NCI-H774 (cell line): Measurements from ENCODE around the gene PGLYRP1.

Experiments used
- DNase-seq: peaks from one replicate; lab custom pipeline; 2025; lab: John Stamatoyannopoulos, UW

Gene PGLYRP1, protein sequence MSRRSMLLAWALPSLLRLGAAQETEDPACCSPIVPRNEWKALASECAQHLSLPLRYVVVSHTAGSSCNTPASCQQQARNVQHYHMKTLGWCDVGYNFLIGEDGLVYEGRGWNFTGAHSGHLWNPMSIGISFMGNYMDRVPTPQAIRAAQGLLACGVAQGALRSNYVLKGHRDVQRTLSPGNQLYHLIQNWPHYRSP

DNA sequence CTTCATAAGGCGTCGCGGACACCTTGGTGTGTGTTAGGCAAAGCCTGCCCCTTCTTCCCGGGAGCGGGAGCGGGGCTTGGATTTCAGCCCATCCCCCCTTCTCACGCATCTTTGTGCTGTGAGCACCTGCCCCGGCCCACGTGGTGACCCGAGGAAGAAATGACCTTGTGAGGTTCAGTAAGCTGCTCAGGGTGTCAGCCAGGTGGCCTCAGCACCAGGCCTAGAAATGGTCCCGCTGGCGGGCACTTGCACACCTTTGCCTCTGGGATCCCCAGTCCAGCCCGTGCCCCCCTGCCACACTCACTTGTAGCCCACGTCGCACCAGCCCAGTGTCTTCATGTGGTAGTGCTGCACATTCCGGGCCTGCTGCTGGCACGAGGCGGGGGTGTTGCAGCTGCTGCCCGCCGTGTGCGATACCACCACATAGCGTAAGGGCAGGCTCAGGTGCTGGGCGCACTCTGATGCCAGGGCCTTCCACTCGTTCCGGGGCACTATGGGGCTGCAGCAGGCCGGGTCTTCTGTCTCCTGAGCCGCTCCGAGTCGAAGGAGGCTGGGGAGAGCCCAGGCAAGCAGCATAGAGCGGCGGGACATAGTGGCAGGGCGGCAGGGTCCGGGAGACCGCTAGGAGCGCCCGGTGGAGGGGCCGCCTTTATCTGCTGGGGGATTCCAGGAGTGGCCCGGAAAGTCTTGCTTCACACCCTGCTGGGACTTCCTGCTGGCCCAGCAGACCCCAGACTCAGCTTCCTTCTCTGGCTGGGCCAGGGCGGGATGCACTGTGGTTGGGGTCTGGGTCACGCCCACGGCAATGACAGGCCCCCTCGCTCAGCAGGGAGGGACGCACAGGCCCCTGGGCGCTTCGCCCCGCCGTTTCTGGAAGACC is at the start of gene PGLYRP1:
TSS of gene PGLYRP1 (minus strand) at position 623 of the 880 bp plus-strand sequence. CDS start at position 591, 32 bp downstream.
- no peak for DNase-seq

DNA sequence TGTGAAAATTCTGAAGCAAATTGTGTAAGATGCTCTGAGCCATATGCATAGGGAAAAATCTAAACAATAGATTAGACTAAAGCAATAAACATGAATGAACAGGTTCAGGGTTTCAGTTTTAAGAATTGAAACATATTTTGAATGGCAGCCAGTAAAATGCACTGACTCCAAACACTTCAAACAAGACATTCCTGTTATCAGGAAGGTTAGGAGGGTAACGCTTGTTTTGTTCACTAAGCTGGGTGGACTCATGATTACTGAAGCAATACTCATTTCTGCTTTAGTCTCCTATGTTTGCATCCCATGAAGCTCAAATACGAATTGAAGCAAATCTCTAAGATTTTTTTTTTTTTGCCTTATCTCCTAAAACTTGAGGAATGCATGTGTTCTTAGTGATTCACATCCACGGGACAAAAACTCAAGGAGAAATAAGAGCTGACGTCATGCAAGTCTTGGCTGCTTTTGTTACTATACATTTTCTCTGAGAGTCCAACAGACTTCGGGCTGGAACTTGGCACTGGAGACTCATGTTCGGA is 47.0 kb upstream of the PGLYRP1 start:
- DNase-seq, result no peak

DNA sequence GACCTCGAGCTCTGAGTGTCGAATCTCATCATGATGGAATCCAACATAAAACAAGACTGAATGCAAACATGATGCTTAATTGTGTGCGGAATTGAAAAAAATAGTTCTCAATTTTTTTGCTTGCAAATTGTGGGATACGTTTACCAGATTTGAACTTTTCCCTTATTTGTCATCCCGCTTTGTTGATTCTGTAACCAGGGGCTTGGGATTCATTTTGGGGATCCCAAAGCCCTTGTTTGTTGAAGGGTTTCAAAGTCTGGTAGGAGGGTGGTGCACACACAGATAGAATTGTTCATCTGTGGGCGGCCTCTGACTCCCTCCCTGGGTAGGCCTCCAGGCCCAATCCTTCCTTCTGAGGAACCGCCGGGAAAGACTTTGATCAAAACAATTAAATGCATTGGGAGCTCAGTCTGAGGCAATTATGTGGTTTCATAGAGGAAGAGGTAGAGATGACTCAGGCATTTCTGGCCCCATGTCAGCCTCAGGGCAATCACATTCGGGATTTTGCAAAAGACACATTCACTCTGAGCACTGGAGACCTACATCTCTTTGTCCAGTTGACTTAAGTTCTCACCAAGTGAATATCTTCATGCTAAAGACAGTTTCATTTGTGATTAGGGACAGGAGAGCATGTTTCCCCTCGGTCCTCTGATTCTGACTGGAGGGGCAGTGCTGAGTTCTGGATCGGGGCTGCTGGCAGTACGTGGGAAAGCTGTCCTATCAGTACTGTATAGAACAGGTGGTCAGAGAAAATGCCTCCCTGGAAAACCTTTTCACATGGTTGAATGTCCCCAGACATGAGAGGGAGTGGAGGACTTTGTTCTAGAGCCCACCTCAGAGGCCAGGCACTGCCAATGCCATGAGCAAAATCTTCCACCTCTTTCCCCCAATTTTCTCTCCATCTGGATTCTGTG is 45.7 kb upstream of the PGLYRP1 start:
- no peak for DNase-seq

DNA sequence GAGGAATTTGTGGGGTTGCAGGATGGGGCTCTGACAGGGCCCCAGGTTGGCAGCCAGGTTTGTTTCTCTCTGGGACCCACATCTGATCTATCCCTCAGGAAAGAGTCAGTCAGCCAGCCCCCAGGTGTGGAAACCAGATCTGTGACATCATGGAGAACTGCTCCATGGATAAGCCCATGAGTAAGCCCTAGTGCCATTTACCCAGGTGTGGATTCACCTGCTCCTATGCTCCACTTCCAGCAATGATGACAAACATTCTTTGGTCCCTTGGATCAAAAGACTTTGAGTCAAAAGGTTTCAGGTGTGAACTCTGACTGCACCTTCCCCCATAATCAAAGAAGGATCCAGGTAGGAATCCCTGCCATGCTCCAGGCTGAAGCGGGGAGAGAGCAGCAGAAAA is 44.8 kb upstream of the PGLYRP1 start:
- no peak for DNase-seq

DNA sequence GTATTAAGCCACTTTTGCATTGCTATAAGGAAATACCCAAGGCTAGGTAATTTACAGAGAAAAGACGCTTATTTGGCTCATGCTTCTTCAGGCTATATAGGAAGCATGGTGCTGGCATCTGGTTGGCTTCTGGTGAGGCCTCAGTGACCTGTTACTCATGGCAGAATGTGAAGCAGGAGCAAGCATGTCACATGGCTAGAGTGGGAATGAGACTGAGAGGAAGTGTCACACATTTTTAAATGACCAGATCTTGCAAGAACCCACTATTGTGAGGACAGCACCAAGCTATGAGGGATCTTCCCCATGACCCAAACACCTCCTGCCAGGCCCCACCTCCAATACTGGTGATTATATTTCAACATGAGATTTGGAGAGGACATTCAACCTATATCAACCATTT is 43.6 kb upstream of the PGLYRP1 start:
- DNase-seq, result no peak

DNA sequence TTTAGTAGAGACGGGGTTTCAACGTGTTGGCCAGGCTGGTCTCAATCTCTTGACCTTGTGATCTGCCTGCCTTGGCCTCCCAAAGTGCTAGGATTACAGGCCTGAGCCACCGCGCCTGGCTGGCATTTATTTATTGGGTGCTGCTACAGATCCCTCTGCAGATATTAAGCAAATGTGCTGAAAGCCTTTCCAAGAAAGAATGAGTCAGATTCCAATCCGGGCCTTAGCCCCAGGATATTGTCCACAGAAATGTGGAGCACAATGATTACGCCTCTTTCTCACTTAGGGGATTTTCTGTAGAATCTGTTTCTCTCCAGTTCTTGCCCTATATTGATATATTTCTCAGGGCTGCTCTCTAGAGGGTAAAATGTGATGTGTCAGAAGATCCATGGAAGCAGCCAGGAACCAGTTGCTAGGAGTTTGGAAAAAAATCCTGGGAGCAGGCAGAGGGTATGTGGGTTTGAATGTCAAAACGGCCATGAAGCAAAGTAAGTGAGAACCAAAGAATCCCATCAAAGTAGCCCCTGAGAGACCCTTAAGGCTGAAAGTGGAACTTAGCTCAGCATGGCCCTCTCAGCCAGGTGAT is 42.7 kb upstream of the PGLYRP1 start:
- no peak for DNase-seq

DNA sequence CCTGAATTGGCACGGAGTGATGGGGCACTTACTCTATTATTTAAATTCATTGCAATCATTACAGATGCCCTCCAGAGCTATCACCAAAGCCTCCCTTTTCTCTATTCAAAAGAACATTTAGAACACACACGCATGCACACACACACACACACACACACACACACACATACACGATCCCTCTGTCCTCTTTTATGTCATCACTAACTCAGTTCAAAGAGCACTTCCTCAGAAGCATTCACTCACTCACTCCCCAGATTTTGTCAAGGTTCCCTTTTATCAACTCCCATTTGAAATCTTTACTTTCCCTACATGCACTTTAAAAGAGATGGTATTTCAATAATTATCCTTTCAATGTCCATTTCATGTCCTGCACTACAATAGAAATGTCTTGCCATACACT is 40.3 kb upstream of the PGLYRP1 start:
- no peak for DNase-seq

DNA sequence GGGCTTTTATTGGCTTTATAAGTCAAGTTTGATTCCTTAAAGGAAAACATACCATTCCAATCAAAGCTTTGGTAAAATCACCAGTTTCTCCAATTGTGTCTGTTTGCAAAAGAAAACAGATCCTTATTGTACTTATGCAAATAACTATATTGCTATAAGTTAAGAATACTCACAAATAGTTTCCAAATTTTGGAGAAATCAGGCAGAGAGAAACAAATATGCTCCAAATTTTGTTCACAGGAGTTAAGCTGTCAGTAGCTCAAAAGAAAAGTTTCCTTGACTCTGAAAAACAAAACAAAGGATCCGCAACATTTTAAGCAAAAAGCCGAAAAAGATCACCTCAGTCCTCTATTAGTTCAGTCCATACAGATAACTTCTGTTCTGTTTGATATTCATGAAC is 37.2 kb upstream of the PGLYRP1 start:
- DNase-seq, result no peak

DNA sequence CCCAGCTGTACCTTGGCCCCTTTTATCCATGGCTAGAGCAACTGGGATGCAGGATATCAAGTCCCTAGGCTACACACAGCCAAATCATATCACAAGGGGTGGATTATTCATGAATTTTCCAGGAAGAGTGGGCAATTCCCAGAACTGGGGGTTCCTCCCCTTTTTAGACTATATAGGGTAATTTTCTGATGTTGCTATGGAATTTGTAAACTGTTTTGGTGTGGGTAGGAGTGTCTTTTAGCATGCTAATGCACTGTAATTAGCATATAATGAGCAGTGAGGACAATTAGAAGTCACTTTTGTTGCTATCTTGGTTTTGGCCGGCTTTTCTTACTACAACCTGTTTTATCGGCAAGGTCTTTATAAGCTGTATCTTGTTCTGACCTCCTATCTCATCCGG is 35.9 kb upstream of the PGLYRP1 start:
- DNase-seq, result no peak

DNA sequence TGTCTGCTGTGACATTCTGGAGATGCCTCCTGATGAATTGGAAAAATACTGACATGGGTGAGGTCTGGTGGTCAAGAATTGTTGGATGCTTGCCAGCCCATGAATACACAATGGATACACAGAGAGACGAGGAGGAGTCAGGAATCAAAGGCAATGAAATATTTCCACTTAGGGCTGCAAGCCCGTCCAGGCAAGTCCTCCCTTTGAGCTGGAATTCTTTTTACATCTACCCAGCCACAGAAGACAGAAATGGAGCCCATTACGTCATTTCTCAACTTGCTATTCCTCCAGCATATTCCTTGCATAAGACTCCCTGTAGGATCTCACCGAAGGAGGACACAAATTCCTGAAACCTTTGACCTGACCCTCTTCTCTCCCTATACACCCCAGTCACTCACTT is 33.7 kb upstream of the PGLYRP1 start:
- no peak for DNase-seq

DNA sequence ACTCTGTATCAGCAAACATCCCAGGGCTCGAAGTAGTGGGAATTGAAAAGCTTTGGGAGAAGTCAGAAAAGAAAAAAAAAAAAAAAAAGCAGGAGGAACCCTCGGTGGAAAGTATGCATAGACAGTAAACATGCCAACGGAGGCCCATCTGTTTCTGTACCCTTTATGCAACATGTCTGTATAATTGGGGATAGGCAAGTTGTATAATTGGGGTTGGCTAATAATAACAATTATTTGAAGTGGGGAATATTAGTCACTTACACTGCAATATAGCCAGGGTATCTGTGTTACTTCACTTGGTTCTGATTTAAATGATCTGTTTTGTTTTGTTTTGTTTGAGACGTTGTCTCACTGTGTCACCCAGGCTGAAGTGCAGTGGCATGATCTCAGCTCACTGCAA is 30.0 kb upstream of the PGLYRP1 start:
- no peak for DNase-seq

DNA sequence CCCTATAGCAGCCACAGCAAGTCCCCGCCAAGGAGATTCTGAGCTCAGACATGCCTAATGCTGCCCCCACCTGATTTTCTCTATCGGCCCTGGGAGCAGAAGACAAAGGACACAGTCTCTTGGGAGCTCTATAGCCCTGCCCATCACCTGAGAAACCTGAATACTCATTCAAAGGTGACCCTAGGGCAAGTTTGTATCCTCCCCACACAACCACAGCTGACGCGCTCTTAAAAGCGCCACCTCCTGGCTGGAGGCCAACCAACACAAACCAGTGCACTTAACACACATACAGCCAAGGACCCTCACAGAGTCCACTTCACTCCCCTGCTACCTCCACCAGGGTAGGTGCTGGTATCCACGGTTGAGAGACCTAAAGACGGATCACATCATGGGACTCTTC is 26.7 kb upstream of the PGLYRP1 start:
- no peak for DNase-seq

DNA sequence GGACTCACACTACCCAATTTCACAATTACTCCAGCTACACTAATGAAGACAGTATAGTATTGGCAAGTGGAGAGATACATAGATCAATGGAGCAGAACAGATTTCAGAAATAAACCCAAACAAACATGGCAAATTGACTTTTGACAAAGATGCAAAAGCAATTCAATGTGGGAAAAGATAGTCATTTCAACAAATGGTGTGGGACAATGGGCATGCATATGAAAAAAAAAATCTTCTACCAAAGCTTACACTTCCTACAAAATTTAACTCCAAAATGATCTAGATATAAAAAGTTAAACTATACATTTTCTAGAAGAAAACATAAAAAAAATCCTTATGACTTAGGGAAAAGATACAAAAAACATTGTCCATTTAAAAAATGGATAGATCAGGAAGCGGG is 20.7 kb upstream of the PGLYRP1 start:
- no peak for DNase-seq

DNA sequence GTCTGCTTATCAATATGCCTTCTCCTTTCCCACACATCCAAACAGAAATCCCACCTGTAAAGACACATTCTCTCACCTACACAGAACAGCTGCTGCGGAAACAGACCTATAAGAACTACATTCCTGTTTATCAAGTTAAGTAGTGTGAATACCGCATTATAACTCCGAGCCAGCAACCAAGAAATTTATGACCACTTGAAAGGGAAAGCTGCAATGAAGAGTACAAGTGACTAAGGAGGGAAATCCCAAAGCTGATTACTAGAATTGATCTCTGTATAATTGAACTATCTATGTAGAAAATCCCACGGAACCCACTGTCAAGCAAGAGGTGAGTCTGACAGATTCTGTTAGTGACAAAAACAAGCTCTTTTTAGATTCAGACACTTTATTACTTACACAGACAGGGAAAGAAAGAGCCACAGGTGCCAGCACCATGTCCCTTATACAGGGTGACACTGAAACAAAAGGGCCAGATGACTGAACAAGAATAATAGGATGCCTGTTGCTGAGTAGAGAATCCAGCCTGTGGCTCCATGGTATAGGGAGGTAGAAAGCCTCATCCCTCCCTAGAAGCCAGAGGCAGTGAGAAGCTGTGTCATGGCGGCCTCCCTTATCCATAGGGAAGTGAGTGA is 19.5 kb upstream of the PGLYRP1 start:
- DNase-seq, result no peak

DNA sequence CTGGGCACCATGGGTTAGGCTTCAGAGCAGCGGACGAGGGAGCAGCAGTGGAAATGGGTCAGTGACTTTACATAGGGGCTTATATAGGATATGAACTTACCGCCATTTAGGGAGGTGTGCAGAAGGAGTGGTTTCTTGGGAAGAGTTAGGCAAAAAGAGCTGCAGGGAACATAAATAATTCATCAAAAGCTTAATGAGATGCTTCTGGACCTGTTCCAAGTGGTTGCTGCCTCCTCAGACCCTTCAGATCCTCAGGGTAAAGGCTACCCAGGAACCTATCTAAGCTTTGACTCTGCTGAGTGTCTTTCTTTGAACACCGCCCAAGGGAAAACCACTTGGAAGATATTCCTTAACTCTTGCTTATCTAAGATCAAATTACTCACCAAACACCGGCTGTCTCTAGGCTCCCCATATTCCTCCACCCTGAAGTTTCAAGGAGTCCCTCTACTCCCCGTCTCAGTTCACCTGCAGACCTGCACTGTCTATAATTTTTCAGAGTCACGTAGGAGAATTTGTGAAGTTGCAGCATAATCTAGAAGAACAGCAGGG is 18.2 kb upstream of the PGLYRP1 start, which contains the start of gene IGFL4:
TSS of gene IGFL4 (minus strand) at position 51 of the 549 bp plus-strand sequence. CDS start at position 11, 40 bp downstream.
- DNase-seq, result no peak

DNA sequence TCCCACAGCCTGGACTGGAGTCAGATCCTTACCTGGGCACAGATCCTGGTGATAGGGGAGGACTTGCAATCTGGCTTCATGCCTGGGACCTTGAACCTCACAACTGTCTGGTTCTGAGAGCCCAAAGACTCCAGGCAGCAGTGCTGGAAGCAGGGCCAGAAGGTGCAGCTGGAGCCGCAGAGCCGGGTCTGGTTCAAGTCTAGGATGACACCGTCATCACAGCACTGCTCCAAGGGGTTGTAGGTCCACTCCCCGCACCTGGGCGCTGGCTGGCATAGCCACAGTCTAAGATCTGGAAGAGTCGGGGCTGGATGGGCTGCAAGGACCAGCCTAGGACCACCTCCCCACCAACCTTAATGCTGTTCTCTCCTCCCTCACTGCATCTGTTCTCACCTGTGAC is 17.3 kb upstream of the PGLYRP1 start:
- DNase-seq, result no peak

DNA sequence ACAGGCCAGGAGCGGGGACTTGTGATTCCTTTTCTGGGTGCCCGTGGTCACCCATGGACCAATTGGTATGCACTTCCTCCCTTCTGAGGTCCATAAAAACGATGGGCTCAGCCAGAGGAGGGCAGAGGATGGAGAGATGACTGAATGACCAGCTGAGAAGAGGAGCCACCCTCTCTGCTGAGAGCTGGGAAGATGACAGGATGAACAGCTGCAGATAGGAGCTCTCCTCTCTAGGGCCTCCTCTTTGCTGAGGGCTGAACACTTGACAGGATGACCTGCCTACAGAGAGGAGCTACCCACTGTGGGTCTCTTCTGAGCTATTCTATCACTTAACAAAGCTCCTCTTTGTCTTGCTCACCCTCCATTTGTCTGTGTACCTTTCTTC is 13.9 kb upstream of the PGLYRP1 start:
- no peak for DNase-seq

DNA sequence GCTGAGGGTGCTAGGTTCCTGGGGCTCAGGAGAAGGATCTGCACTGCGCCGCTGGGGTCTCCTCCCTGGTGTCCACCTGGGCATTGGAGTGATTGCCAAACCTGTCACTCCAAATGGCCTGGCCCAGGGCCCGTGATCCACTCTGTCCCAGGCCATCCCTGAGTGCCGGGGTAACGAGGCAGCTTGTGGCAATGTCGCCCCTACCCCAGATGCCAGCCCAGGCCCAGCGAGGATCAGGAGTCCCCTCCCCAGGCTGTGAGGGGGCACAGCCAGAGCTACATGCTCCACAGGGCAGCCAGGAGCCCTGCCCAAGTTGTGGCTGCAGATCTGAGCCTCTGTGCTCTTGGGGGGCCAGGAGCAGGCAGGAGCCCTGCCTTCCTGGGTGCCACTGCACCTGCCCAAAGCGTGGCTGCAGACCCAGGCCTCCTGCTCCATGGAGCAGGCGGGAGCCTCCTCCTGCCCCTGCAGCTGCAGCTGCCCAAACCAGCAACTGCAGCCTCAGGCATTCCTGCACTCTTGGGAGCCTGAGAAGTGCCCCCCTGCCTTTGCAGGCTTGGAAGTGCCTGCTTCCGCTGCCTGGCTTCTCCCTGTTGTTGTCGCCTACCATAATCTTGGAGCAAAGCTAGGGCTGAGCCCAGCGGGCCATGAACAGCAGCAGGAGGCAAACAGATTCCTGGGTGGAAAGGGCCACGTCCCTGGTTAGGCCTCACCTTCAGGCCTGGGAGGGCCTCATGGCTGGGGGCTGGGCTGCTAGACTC is 13.3 kb upstream of the PGLYRP1 start:
- no peak for DNase-seq

DNA sequence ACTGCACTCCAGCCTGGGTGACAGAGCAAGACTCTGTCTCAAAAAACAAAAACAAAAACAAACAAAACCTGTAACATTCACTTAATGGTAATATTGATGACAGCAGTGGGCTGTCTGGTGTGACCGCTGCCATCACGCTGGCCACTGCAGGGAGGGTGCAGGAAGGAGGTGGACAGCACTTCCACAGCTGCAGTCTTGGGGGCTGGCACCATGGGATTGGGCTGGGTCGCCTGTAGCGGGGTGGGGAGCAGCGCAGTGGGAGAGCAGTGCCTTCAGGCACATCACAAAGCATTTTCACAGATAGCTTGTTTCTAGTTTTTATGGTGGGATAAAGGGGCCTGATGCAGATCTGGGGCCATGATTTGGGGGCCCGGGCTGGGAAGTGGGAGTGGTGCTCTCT is 12.7 kb upstream of the PGLYRP1 start:
- DNase-seq, result no peak

DNA sequence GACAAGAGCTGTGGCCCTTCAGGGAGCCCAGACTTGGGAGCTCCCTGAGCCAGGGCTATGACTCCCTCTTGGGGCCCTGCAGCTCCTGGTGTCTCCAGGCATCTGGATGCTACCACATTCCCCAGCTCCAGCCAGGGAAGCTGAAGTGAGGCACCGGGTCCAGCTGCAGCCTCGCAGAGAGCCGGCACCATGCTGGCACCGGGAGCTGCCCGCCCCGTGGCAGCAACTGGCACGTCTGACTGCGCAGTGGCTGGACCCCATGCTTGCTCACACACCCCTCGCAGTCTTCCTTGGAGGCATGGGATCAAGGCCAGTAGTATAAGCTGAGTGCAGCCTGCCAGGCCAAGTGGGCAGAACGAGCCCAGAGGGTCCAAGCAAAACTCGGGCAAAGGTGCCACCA is 10.5 kb upstream of the PGLYRP1 start:
- DNase-seq, result no peak
